ENCODE measurements around the gene CAT.

CAT gene

GRCh38 chr11:34425867-34426266 is 12.9 kb upstream of the CAT start:
- DNase-seq: no peak

- DNase-seq: no peak
Observed at GRCh38 chr11:34426766-34427185, 12.0 kb upstream of the CAT start.

- no peak for DNase-seq
Observed at GRCh38 chr11:34427186-34427805, 11.4 kb upstream of the CAT start.

- no peak for DNase-seq
Observed at GRCh38 chr11:34431979-34432378, 6.8 kb upstream of the CAT start.

GRCh38 chr11:34432822-34433221 is 5.9 kb upstream of the CAT start:
- no peak for DNase-seq

- DNase-seq: no peak
Observed at GRCh38 chr11:34433899-34434298, 4.8 kb upstream of the CAT start.

GRCh38 chr11:34437224-34438125 is 1.3 kb upstream of the CAT start:
- no peak for DNase-seq

GRCh38 chr11:34439610-34440198 is 970 bp downstream of the CAT start:
- DNase-seq: no peak

- DNase-seq: no peak
Observed at GRCh38 chr11:34441814-34442213, 3.1 kb downstream of the CAT start.

GRCh38 chr11:34443136-34443535 is 4.4 kb downstream of the CAT start:
- DNase-seq: no peak

- no peak for DNase-seq
Observed at GRCh38 chr11:34444428-34444827, 5.7 kb downstream of the CAT start.

GRCh38 chr11:34445956-34446355 is 7.2 kb downstream of the CAT start:
- DNase-seq: no peak

GRCh38 chr11:34446386-34446785 is 7.7 kb downstream of the CAT start:
- no peak for DNase-seq

GRCh38 chr11:34447044-34447443 is 8.3 kb downstream of the CAT start:
- no peak for DNase-seq

- no peak for DNase-seq
Observed at GRCh38 chr11:34448223-34448994, 9.7 kb downstream of the CAT start.

GRCh38 chr11:34449013-34449412 is 10.3 kb downstream of the CAT start:
- no peak for DNase-seq

GRCh38 chr11:34451053-34451452 is 12.3 kb downstream of the CAT start:
- no peak for DNase-seq

- DNase-seq: no peak
Observed at GRCh38 chr11:34454308-34455032, 15.7 kb downstream of the CAT start.

GRCh38 chr11:34457607-34458006 is 18.9 kb downstream of the CAT start:
- no peak for DNase-seq

- DNase-seq: no peak
Observed at GRCh38 chr11:34458525-34458924, 19.8 kb downstream of the CAT start.

GRCh38 chr11:34459507-34460162 is 20.9 kb downstream of the CAT start:
- DNase-seq: no peak

- DNase-seq: no peak
Observed at GRCh38 chr11:34460278-34460677, 21.5 kb downstream of the CAT start.
